Measurements from ENCODE around the gene STIP1. TPM values are rescaled to one million over a fixed set of nuclear protein-coding genes. Genes with fewer than 3 reads are reported as not detected.

STIP1 gene
- total and polyA plus RNA-seq, 4 donors, result 22.6 to 58.1 (median 42.5) TPM

DNA sequence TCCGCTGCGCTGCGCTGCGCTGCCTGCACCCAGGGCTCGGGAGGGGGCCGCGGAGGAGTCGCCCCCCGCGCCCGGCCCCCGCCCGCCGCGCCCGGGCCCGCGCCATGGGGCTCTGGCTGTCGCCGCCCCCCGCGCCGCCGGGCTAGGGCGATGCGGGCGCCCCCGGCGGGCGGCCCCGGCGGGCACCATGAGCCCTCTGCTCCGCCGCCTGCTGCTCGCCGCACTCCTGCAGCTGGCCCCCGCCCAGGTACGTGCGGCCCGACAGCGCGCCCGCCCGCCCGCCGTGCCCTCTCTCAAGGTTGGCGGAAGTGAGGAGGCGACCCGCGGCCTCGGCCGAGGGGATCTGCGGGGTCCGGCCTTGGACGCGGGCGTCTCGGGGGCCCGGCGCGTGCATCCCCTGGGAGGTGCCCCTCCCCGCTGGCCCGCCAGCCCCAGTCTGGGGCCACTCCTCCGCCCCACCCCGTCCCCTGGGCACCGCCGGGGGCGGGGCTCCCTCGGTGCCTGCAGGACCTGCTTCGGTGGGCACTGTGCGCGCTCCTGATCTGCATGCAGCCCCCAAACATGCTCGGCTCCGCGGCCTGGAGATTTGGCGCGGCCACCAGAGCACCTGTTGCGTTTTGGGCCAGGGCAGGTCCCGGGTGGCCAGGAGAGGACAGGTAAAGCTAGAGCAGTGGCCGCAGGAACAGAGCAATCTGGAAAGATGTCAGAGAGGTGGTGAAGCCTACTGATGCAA is 48.8 kb downstream of the STIP1 start:
- Histone ChIP-seq H3K36me3 (ENCODE audit: control insufficient read depth in 4 of 4, insufficient read depth in 3 of 4, low read depth in 1 of 4, low read length in 3 of 4) (no peaks in the 10 kb centered on the region), H3K27ac (ENCODE audit: low read depth in 1 of 2, low read length in 2 of 2) (peak overlapping the region; percentile 62 to 72), H3K4me1 (ENCODE audit: control insufficient read depth in 4 of 4, insufficient read depth in 4 of 4, low read length in 3 of 4) (peaks cover 21 to 50% (median 36%) of the 10 kb centered on the region in 4 donors), H3K4me3 (ENCODE audit: low read depth in 1 of 3, low read length in 3 of 3) (peak overlapping the region in 2 of 3 donors; percentile 44 to 75), H3K27me3 (ENCODE audit: control insufficient read depth in 4 of 4, insufficient read depth in 4 of 4, low read length in 3 of 4) (no peaks in the 10 kb centered on the region), H3K9ac (ENCODE audit: low read depth in 1 of 2, low read length in 2 of 2) (no peak overlapping the region), H3K9me3 (ENCODE audit: control insufficient read depth in 4 of 4, low read length in 3 of 4) (no peaks in the 10 kb centered on the region)
- TF ChIP-seq, protein P1, sequence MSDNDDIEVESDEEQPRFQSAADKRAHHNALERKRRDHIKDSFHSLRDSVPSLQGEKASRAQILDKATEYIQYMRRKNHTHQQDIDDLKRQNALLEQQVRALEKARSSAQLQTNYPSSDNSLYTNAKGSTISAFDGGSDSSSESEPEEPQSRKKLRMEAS (IDR thresholded peaks at IDR 0.05), result no peak
- TF ChIP-seq, protein P2, sequence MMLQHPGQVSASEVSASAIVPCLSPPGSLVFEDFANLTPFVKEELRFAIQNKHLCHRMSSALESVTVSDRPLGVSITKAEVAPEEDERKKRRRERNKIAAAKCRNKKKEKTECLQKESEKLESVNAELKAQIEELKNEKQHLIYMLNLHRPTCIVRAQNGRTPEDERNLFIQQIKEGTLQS (IDR thresholded peaks at IDR 0.05), result no peak
- TF ChIP-seq HNF4G (IDR thresholded peaks at IDR 0.05) (no peak), SP1 (IDR thresholded peaks at IDR 0.05) (no peak), RXRA (IDR thresholded peaks at IDR 0.05) (no peak), YY1 (IDR thresholded peaks at IDR 0.05) (no peak), NR2F2 (IDR thresholded peaks at IDR 0.05) (no peak), EGR1 (IDR thresholded peaks at IDR 0.05; ENCODE audit: low read depth in 2 of 2) (no peak), FOXA1 (IDR thresholded peaks at IDR 0.05) (no peak), TAF1 (conservative IDR thresholded peaks at IDR 0.05) (no peak), RAD21 (IDR thresholded peaks at IDR 0.05) (no peak), GABPA (IDR thresholded peaks at IDR 0.05 in 1 of 2, conservative IDR thresholded peaks at IDR 0.05 in 1 of 2) (no peak), FOXA2 (IDR thresholded peaks at IDR 0.05) (no peak), JUND (IDR thresholded peaks at IDR 0.05) (no peak), HNF4A (conservative IDR thresholded peaks at IDR 0.05) (no peak)
- TF ChIP-seq, protein P3, sequence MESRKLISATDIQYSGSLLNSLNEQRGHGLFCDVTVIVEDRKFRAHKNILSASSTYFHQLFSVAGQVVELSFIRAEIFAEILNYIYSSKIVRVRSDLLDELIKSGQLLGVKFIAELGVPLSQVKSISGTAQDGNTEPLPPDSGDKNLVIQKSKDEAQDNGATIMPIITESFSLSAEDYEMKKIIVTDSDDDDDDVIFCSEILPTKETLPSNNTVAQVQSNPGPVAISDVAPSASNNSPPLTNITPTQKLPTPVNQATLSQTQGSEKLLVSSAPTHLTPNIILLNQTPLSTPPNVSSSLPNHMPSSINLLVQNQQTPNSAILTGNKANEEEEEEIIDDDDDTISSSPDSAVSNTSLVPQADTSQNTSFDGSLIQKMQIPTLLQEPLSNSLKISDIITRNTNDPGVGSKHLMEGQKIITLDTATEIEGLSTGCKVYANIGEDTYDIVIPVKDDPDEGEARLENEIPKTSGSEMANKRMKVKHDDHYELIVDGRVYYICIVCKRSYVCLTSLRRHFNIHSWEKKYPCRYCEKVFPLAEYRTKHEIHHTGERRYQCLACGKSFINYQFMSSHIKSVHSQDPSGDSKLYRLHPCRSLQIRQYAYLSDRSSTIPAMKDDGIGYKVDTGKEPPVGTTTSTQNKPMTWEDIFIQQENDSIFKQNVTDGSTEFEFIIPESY (IDR thresholded peaks at IDR 0.05), result no peak
- TF ChIP-seq, protein P4, sequence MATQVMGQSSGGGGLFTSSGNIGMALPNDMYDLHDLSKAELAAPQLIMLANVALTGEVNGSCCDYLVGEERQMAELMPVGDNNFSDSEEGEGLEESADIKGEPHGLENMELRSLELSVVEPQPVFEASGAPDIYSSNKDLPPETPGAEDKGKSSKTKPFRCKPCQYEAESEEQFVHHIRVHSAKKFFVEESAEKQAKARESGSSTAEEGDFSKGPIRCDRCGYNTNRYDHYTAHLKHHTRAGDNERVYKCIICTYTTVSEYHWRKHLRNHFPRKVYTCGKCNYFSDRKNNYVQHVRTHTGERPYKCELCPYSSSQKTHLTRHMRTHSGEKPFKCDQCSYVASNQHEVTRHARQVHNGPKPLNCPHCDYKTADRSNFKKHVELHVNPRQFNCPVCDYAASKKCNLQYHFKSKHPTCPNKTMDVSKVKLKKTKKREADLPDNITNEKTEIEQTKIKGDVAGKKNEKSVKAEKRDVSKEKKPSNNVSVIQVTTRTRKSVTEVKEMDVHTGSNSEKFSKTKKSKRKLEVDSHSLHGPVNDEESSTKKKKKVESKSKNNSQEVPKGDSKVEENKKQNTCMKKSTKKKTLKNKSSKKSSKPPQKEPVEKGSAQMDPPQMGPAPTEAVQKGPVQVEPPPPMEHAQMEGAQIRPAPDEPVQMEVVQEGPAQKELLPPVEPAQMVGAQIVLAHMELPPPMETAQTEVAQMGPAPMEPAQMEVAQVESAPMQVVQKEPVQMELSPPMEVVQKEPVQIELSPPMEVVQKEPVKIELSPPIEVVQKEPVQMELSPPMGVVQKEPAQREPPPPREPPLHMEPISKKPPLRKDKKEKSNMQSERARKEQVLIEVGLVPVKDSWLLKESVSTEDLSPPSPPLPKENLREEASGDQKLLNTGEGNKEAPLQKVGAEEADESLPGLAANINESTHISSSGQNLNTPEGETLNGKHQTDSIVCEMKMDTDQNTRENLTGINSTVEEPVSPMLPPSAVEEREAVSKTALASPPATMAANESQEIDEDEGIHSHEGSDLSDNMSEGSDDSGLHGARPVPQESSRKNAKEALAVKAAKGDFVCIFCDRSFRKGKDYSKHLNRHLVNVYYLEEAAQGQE (IDR thresholded peaks at IDR 0.05), result no peak
- TF ChIP-seq, protein P5, sequence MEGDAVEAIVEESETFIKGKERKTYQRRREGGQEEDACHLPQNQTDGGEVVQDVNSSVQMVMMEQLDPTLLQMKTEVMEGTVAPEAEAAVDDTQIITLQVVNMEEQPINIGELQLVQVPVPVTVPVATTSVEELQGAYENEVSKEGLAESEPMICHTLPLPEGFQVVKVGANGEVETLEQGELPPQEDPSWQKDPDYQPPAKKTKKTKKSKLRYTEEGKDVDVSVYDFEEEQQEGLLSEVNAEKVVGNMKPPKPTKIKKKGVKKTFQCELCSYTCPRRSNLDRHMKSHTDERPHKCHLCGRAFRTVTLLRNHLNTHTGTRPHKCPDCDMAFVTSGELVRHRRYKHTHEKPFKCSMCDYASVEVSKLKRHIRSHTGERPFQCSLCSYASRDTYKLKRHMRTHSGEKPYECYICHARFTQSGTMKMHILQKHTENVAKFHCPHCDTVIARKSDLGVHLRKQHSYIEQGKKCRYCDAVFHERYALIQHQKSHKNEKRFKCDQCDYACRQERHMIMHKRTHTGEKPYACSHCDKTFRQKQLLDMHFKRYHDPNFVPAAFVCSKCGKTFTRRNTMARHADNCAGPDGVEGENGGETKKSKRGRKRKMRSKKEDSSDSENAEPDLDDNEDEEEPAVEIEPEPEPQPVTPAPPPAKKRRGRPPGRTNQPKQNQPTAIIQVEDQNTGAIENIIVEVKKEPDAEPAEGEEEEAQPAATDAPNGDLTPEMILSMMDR (IDR thresholded peaks at IDR 0.05; ENCODE audit: low read depth, low read length, missing input control), result no peak
- no peak for DNase-seq (ENCODE audit: low spot score)
- WGBS, result 1% methylated on average over 80 of the region's 80 CpGs

Data from liver (tissue), 9 donors.